ENCODE data around the gene FAM131B.

DNA sequence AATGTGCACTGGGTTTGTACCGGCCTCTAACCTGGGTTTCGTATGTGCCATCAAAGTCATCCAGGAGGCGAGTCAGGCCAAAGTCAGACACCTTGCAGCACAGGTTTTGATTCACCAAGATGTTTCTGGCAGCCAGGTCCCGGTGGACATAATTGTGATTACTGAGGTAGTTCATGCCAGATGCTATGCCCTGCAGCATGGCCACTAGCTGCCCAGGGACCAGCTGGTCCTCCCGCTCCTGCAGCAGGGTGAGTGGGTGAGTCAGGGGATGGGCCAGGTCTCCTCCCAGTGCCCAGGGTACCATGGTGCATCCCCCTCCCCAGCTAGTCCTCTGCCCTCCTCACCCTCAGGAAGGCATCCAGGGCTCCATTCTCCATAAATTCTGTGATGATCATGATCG is 32.3 kb upstream of the FAM131B start:
- TF ChIP-seq CTCF (IDR thresholded peaks at IDR 0.05; ENCODE audit: low read depth, low read length, poor library complexity, severe bottlenecking), result no peak
- no peak for TF ChIP-seq EZH2phosphoT487 (IDR thresholded peaks at IDR 0.05; ENCODE audit: borderline replicate concordance, low read length)

Measured in DOHH2 (cell line).